SK-N-SH treated with all-trans-retinoic acid at 6 μM for 48 hours (cell line): ENCODE measurements around the gene HOXA13.

Experiments used
- ATAC-seq: fragments of 200-7000 bp; cut with Tn5 transposase; 3 replicates; pipeline ENCODE4 v1.9.1; 2020; ENCODE audit warnings: mild to moderate bottlenecking, moderate library complexity
- ARNTL ChIP-seq: fragments of 450-650 bp; formaldehyde crosslinking; IDR thresholded peaks from 2 replicates; pipeline ENCODE4 v1.5.0; 2020; ENCODE audit warnings: low read depth, mild to moderate bottlenecking, moderate library complexity, borderline replicate concordance
- BACH2 ChIP-seq: fragments of 250-450 bp; sonication (Bioruptor Pico); IDR thresholded peaks from 2 replicates; pipeline ENCODE4 v1.9.0; 2021; ENCODE audit warnings: mild to moderate bottlenecking, borderline replicate concordance
- CSDC2 ChIP-seq: fragments of 250-450 bp; sonication (Bioruptor Pico); IDR thresholded peaks from 2 replicates; pipeline ENCODE4 v1.5.0; 2020; ENCODE audit warnings: mild to moderate bottlenecking, moderate library complexity
- ESRRG ChIP-seq: fragments of 250-450 bp; sonication (Bioruptor Pico); IDR thresholded peaks from 2 replicates; pipeline ENCODE4 v1.6.1; 2021; ENCODE audit warnings: mild to moderate bottlenecking
- ISL1 ChIP-seq: fragments of 250-450 bp; sonication (Bioruptor Pico); IDR thresholded peaks from 2 replicates; pipeline ENCODE4 v2.1.2; 2022; ENCODE audit warnings: mild to moderate bottlenecking, moderate library complexity
- OSR1 ChIP-seq: fragments of 250-450 bp; sonication (Bioruptor Pico); IDR thresholded peaks from 2 replicates; pipeline ENCODE4 v1.8.0; 2022; ENCODE audit warnings: moderate library complexity, mild to moderate bottlenecking, inconsistent platforms
- PPARA ChIP-seq: fragments of 250-450 bp; sonication (Bioruptor Pico); IDR thresholded peaks from 2 replicates; pipeline ENCODE4 v1.5.0; 2020; ENCODE audit warnings: mild to moderate bottlenecking, borderline replicate concordance
- RARB ChIP-seq: fragments of 250-450 bp; sonication (Bioruptor Pico); IDR thresholded peaks from 2 replicates; pipeline ENCODE4 v1.8.0; 2021; ENCODE audit warnings: mild to moderate bottlenecking, moderate library complexity
- SNAI2 ChIP-seq: fragments of 250-450 bp; sonication (Bioruptor Pico); IDR thresholded peaks from 2 replicates; pipeline ENCODE4 v1.5.0; 2020; ENCODE audit warnings: mild to moderate bottlenecking, moderate library complexity
- TCF4 ChIP-seq: fragments of 250-450 bp; sonication (Bioruptor Pico); IDR thresholded peaks from 2 replicates; pipeline ENCODE4 v1.8.0; 2021; ENCODE audit warnings: mild to moderate bottlenecking, moderate library complexity, borderline replicate concordance
- TOX ChIP-seq: fragments of 250-450 bp; sonication (Bioruptor Pico); IDR thresholded peaks from 2 replicates; pipeline ENCODE4 v1.8.0; 2021; ENCODE audit warnings: mild to moderate bottlenecking, moderate library complexity, borderline replicate concordance
- ZC3H10 ChIP-seq: fragments of 250-450 bp; sonication (Bioruptor Pico); IDR thresholded peaks from 2 replicates; pipeline ENCODE4 v1.5.1; 2021; ENCODE audit warnings: mild to moderate bottlenecking, moderate library complexity
- ZFP3 ChIP-seq: fragments of 250-450 bp; sonication (Bioruptor Pico); IDR thresholded peaks from 2 replicates; pipeline ENCODE4 v1.5.0; 2020; ENCODE audit warnings: mild to moderate bottlenecking, moderate library complexity
- ZFP30 ChIP-seq: fragments of 450-650 bp; formaldehyde crosslinking; IDR thresholded peaks from 2 replicates; pipeline ENCODE4 v1.5.0; 2022; ENCODE audit warnings: mild to moderate bottlenecking, moderate library complexity
- ZNF565 ChIP-seq: fragments of 450-650 bp; formaldehyde crosslinking; conservative IDR thresholded peaks from 2 replicates; pipeline ENCODE4 v1.5.0; 2020; ENCODE audit warnings: low read depth, mild to moderate bottlenecking, moderate library complexity
- ZNF70 ChIP-seq: fragments of 450-650 bp; formaldehyde crosslinking; IDR thresholded peaks from 2 replicates; pipeline ENCODE4 v1.5.0; 2020; ENCODE audit warnings: mild to moderate bottlenecking, moderate library complexity
- TF ChIP-seq, protein P1 (sequence below): fragments of 250-450 bp; sonication (Bioruptor Pico); IDR thresholded peaks from 2 replicates; pipeline ENCODE4 v1.8.0; 2021; ENCODE audit warnings: low read depth, mild to moderate bottlenecking, moderate library complexity, borderline replicate concordance
- TF ChIP-seq, protein P2 (sequence below): fragments of 250-450 bp; sonication (Bioruptor Pico); IDR thresholded peaks from 2 replicates; pipeline ENCODE4 v1.8.0; 2020; ENCODE audit warnings: mild to moderate bottlenecking, moderate library complexity, borderline replicate concordance
- TF ChIP-seq, protein P3 (sequence below): fragments of 250-450 bp; sonication (Bioruptor Pico); IDR thresholded peaks from 2 replicates; pipeline ENCODE4 v1.5.1; 2021; ENCODE audit warnings: mild to moderate bottlenecking, moderate library complexity
- TF ChIP-seq, protein P4 (sequence below): fragments of 250-450 bp; sonication (Bioruptor Pico); IDR thresholded peaks from 2 replicates; pipeline ENCODE4 v1.5.0; 2020; ENCODE audit warnings: mild to moderate bottlenecking, moderate library complexity
- TF ChIP-seq, protein P5 (sequence below): fragments of 250-450 bp; sonication (Bioruptor Pico); IDR thresholded peaks from 2 replicates; pipeline ENCODE4 v1.5.1; 2020; ENCODE audit warnings: low read depth, mild to moderate bottlenecking, moderate library complexity

Gene HOXA13

DNA sequence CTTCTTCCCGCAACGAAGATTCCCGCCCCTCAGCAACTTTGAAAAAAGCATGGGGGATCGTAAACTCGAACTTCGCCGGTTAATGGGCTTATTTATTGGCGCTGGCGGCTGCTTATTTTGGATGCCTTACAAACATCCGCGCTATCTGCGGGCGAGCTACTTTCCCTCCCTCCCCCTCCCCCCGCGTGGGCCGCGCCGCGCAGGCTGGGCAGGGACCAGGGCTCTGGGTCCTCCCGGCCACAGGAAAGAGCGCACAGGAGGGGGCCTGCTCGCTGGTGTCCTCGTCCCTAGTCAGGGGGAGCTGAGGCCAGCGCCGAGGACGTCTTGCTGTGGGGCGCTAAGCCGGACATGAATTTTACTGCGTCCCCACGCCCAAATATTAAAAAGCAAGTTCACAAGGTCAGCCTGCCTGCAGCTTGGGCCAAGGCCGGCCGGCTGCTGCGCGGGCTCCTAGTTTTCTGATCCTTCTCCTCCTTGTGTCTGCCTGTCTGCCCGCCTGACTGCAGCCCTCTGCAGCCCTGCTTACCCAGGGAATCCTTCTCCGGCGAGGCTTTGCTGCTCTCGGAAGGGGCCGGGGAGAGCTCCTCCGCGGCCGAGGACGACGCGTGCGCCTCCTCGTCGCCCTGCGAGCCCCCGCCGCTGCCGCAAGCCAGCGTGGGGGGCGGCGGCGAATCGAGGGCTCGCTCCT lies 26.9 kb downstream of the HOXA13 start (continued):
- TF ChIP-seq TOX (CRISPR knock-in tag), result no peak

DNA sequence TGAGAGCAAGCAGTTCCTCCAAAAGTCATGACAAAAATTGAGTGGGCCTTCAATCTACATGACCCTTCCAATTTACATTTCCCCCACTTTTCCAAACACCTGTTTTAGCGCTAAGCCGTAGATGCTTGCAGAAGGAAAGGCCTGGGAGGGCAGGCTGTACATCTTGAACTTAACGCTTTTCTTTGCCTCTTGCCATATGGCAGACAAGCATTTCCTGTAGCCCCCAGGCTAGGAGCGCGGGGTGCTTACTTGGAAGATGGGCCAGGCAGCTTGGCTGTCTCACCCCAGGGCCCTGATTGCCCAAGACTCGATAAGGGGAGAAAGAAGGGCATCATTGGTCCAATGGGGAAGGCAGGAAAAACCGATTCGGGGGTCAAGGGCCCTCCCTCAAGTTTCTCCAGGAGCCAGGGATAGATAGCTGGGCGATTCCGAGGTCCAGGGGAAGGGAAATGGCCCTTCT lies 27.5 kb downstream of the HOXA13 start:
- no peak for ATAC-seq
- TF ChIP-seq ISL1 (CRISPR knock-in tag) (no peak), ESRRG (CRISPR knock-in tag) (no peak)
- TF ChIP-seq, protein P1, sequence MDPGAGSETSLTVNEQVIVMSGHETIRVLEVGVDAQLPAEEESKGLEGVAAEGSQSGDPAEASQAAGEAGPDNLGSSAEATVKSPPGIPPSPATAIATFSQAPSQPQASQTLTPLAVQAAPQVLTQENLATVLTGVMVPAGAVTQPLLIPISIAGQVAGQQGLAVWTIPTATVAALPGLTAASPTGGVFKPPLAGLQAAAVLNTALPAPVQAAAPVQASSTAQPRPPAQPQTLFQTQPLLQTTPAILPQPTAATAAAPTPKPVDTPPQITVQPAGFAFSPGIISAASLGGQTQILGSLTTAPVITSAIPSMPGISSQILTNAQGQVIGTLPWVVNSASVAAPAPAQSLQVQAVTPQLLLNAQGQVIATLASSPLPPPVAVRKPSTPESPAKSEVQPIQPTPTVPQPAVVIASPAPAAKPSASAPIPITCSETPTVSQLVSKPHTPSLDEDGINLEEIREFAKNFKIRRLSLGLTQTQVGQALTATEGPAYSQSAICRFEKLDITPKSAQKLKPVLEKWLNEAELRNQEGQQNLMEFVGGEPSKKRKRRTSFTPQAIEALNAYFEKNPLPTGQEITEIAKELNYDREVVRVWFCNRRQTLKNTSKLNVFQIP, result no peak

DNA sequence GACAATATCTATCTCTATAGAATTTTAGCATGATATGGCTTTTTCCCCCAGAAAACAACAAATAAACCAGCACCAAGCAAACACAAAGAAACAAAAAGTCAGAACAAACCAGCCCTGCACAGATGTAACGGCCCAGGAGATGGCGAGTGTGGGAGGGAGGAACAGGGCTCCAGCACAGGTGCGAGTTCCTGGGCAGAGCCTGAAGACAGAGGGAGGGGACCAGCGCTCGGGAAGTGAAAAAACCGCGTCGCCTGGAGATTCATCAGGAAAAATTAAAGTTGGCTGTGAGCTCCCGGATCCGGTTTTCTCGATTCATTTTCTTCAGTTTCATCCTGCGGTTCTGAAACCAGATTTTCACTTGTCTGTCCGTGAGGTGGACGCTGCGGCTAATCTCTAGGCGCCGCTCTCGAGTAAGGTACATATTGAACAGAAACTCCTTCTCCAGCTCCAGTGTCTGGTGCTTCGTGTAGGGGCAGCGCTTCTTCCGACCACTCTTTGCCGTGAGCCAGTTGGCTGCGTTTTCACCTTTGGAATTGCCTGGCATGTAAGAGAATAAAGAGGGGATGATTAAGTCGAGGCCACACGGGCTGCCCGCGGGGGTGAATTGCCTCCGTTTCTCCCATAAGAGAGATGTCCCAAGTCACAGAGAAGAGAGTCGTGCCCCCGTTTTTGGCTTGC lies 28.1 kb downstream of the HOXA13 start:
- no peak for TF ChIP-seq TOX (CRISPR knock-in tag)
- no peak for TF ChIP-seq CSDC2
- ATAC-seq, result peak; percentile 18; the same call in 1 of the 3 replicates

DNA sequence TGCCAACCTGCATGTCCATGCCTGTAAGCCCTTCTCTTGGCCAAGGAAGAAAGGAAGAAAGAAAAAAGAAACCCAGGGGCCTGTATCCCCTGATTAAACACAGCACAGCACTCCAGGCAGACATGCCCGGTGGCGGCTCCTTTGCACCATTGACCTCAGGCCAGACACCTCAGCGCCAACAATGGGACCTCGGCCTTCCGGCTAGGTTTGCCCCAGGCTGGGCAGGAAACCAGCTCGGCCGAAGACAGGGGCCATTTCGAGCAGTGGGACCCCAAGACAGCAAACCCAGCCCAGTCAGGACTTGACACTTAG lies 28.6 kb downstream of the HOXA13 start:
- ATAC-seq, result no peak
- TF ChIP-seq ZNF70 (CRISPR knock-in tag), result no peak
- no peak for TF ChIP-seq SNAI2
- TF ChIP-seq ARNTL (CRISPR knock-in tag), result no peak
- TF ChIP-seq, protein P2, sequence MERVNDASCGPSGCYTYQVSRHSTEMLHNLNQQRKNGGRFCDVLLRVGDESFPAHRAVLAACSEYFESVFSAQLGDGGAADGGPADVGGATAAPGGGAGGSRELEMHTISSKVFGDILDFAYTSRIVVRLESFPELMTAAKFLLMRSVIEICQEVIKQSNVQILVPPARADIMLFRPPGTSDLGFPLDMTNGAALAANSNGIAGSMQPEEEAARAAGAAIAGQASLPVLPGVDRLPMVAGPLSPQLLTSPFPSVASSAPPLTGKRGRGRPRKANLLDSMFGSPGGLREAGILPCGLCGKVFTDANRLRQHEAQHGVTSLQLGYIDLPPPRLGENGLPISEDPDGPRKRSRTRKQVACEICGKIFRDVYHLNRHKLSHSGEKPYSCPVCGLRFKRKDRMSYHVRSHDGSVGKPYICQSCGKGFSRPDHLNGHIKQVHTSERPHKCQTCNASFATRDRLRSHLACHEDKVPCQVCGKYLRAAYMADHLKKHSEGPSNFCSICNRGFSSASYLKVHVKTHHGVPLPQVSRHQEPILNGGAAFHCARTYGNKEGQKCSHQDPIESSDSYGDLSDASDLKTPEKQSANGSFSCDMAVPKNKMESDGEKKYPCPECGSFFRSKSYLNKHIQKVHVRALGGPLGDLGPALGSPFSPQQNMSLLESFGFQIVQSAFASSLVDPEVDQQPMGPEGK (CRISPR knock-in tag), result no peak
- TF ChIP-seq, protein P3, sequence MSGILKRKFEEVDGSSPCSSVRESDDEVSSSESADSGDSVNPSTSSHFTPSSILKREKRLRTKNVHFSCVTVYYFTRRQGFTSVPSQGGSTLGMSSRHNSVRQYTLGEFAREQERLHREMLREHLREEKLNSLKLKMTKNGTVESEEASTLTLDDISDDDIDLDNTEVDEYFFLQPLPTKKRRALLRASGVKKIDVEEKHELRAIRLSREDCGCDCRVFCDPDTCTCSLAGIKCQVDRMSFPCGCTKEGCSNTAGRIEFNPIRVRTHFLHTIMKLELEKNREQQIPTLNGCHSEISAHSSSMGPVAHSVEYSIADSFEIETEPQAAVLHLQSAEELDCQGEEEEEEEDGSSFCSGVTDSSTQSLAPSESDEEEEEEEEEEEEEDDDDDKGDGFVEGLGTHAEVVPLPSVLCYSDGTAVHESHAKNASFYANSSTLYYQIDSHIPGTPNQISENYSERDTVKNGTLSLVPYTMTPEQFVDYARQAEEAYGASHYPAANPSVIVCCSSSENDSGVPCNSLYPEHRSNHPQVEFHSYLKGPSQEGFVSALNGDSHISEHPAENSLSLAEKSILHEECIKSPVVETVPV, result no peak
- TF ChIP-seq CSDC2, result no peak
- no peak for TF ChIP-seq ZC3H10 (CRISPR knock-in tag)
- TF ChIP-seq BACH2, result no peak
- TF ChIP-seq ZNF565, result no peak
- no peak for TF ChIP-seq TOX (CRISPR knock-in tag)
- TF ChIP-seq ZFP3 (CRISPR knock-in tag), result no peak
- TF ChIP-seq ZFP30 (CRISPR knock-in tag), result no peak
- TF ChIP-seq, protein P4, sequence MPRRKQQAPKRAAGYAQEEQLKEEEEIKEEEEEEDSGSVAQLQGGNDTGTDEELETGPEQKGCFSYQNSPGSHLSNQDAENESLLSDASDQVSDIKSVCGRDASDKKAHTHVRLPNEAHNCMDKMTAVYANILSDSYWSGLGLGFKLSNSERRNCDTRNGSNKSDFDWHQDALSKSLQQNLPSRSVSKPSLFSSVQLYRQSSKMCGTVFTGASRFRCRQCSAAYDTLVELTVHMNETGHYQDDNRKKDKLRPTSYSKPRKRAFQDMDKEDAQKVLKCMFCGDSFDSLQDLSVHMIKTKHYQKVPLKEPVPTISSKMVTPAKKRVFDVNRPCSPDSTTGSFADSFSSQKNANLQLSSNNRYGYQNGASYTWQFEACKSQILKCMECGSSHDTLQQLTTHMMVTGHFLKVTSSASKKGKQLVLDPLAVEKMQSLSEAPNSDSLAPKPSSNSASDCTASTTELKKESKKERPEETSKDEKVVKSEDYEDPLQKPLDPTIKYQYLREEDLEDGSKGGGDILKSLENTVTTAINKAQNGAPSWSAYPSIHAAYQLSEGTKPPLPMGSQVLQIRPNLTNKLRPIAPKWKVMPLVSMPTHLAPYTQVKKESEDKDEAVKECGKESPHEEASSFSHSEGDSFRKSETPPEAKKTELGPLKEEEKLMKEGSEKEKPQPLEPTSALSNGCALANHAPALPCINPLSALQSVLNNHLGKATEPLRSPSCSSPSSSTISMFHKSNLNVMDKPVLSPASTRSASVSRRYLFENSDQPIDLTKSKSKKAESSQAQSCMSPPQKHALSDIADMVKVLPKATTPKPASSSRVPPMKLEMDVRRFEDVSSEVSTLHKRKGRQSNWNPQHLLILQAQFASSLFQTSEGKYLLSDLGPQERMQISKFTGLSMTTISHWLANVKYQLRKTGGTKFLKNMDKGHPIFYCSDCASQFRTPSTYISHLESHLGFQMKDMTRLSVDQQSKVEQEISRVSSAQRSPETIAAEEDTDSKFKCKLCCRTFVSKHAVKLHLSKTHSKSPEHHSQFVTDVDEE (CRISPR knock-in tag), result no peak
- TF ChIP-seq, protein P5, sequence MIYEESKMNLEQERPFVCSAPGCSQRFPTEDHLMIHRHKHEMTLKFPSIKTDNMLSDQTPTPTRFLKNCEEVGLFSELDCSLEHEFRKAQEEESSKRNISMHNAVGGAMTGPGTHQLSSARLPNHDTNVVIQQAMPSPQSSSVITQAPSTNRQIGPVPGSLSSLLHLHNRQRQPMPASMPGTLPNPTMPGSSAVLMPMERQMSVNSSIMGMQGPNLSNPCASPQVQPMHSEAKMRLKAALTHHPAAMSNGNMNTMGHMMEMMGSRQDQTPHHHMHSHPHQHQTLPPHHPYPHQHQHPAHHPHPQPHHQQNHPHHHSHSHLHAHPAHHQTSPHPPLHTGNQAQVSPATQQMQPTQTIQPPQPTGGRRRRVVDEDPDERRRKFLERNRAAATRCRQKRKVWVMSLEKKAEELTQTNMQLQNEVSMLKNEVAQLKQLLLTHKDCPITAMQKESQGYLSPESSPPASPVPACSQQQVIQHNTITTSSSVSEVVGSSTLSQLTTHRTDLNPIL (CRISPR knock-in tag), result no peak
- TF ChIP-seq TCF4 (CRISPR knock-in tag), result no peak
- TF ChIP-seq, protein P1, result no peak
- TF ChIP-seq RARB (CRISPR knock-in tag), result no peak
- no peak for TF ChIP-seq OSR1 (CRISPR knock-in tag)
- TF ChIP-seq PPARA (CRISPR knock-in tag), result no peak
